ENCODE data around the gene ELFN2.

The ELFN2 gene

GRCh38 chr22:37386441-37386840, 40.8 kb downstream of the ELFN2 start:
- DNase-seq (ENCODE audit: low read depth, low spot score), result no peak

GRCh38 chr22:37384691-37385090, 42.6 kb downstream of the ELFN2 start:
- no peak for DNase-seq (ENCODE audit: low read depth, low spot score)

GRCh38 chr22:37383341-37383740, 43.9 kb downstream of the ELFN2 start:
- no peak for DNase-seq (ENCODE audit: low read depth, low spot score)

- DNase-seq (ENCODE audit: low read depth, low spot score), result no peak
Observed at GRCh38 chr22:37381489-37381888, 45.8 kb downstream of the ELFN2 start.

GRCh38 chr22:37379722-37380121, 47.6 kb downstream of the ELFN2 start:
- DNase-seq (ENCODE audit: low read depth, low spot score), result no peak

- no peak for DNase-seq (ENCODE audit: low read depth, low spot score)
Observed at GRCh38 chr22:37379085-37379484, 48.2 kb downstream of the ELFN2 start.

GRCh38 chr22:37378642-37379058, 48.6 kb downstream of the ELFN2 start:
- DNase-seq (ENCODE audit: low read depth, low spot score), result no peak

GRCh38 chr22:37377927-37378326, 49.4 kb downstream of the ELFN2 start:
- no peak for DNase-seq (ENCODE audit: low read depth, low spot score)

- no peak for DNase-seq (ENCODE audit: low read depth, low spot score)
Observed at GRCh38 chr22:37377138-37377537, 50.1 kb downstream of the ELFN2 start.

GRCh38 chr22:37376643-37377042, 50.6 kb downstream of the ELFN2 start:
- no peak for DNase-seq (ENCODE audit: low read depth, low spot score)

GRCh38 chr22:37375801-37376200, 51.5 kb downstream of the ELFN2 start:
- DNase-seq (ENCODE audit: low read depth, low spot score), result no peak

GRCh38 chr22:37374571-37374970, 52.7 kb downstream of the ELFN2 start:
- DNase-seq (ENCODE audit: low read depth, low spot score), result no peak

- no peak for DNase-seq (ENCODE audit: low read depth, low spot score)
Observed at GRCh38 chr22:37373451-37373850, 53.8 kb downstream of the ELFN2 start.

GRCh38 chr22:37371911-37372310, 55.4 kb downstream of the ELFN2 start:
- DNase-seq (ENCODE audit: low read depth, low spot score), result no peak

- no peak for DNase-seq (ENCODE audit: low read depth, low spot score)
Observed at GRCh38 chr22:37371491-37371890, 55.8 kb downstream of the ELFN2 start.

GRCh38 chr22:37370306-37370979, 56.8 kb downstream of the ELFN2 start:
- DNase-seq (ENCODE audit: low read depth, low spot score), result no peak

GRCh38 chr22:37369483-37369882, 57.8 kb downstream of the ELFN2 start:
- DNase-seq (ENCODE audit: low read depth, low spot score), result no peak

GRCh38 chr22:37368058-37368457, 59.2 kb downstream of the ELFN2 start:
- DNase-seq (ENCODE audit: low read depth, low spot score), result no peak

GRCh38 chr22:37366601-37367000, 60.7 kb downstream of the ELFN2 start:
- no peak for DNase-seq (ENCODE audit: low read depth, low spot score)

- DNase-seq (ENCODE audit: low read depth, low spot score), result no peak
Observed at GRCh38 chr22:37365950-37366349, 61.3 kb downstream of the ELFN2 start.

- no peak for DNase-seq (ENCODE audit: low read depth, low spot score)
Observed at GRCh38 chr22:37363261-37363992, 63.9 kb downstream of the ELFN2 start.

GRCh38 chr22:37362621-37363020, 64.7 kb downstream of the ELFN2 start:
- DNase-seq (ENCODE audit: low read depth, low spot score), result no peak

- DNase-seq (ENCODE audit: low read depth, low spot score), result no peak
Observed at GRCh38 chr22:37358917-37359316, 68.4 kb downstream of the ELFN2 start.
